GM18909 (cell line): ENCODE data around the gene NAIP.
"Not testable (repeated sequence)": the region's sequence is repeated elsewhere in the genome, so short reads cannot be mapped to it uniquely, and the experiment has no call there.

Experiments used
- ATAC-seq: cut with Tn5 transposase; IDR thresholded peaks from one replicate; pipeline ENCODE4 v1.9.1; 2021; ENCODE audit warnings: mild to moderate bottlenecking; ENCODE audit not compliant: unreplicated experiment, poor library complexity

Gene NAIP

DNA sequence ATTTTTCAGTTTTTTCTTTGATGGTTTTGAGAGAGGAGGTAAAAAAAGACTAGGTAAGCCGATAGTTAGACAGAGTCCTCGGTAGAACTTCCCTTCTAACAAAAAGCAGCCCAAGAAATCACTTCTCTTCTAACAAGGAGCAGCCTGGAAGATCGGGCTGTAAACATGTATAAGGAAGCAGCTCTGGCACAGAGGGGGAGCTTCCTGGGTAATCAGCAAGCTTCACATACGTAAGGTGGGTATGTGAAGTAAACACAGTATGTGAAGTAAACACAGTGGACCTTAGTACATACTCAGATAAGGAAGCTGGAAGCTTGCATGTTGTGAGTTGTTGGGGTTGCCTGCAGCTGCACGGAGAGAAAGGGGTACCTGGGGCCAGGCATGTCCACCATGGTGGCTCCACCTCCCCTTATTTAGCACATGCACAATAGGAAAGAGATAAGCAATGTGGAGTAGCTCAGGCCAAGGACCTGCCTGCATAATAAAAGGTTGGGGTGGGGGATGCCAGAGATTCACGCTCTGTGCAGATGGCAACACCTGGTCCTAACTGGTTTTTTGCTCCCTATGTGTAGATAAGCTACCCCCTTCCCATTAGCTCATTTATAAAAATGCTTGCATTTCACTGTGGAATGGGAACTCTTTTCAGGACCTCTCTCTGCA is 93.3 kb downstream of the NAIP start:
- not testable (repeated sequence) for ATAC-seq

GRCh38 chr5:70925211-70925562 is 100.0 kb downstream of the NAIP start:
- ATAC-seq: not testable (repeated sequence)
